ENCODE measurements around the gene ATG4B.

ATG4B gene

GRCh38 chr2:241680827-241681599 lies 43.5 kb downstream of the ATG4B start:
- DNase-seq (ENCODE audit: low read depth in 3 of 3, low spot score in 1 of 3), result no peak

GRCh38 chr2:241686324-241686649 lies 48.8 kb downstream of the ATG4B start:
- peak in 1 of 3 donors; percentile 13 for DNase-seq (ENCODE audit: low read depth in 3 of 3, low spot score in 1 of 3)

DNA sequence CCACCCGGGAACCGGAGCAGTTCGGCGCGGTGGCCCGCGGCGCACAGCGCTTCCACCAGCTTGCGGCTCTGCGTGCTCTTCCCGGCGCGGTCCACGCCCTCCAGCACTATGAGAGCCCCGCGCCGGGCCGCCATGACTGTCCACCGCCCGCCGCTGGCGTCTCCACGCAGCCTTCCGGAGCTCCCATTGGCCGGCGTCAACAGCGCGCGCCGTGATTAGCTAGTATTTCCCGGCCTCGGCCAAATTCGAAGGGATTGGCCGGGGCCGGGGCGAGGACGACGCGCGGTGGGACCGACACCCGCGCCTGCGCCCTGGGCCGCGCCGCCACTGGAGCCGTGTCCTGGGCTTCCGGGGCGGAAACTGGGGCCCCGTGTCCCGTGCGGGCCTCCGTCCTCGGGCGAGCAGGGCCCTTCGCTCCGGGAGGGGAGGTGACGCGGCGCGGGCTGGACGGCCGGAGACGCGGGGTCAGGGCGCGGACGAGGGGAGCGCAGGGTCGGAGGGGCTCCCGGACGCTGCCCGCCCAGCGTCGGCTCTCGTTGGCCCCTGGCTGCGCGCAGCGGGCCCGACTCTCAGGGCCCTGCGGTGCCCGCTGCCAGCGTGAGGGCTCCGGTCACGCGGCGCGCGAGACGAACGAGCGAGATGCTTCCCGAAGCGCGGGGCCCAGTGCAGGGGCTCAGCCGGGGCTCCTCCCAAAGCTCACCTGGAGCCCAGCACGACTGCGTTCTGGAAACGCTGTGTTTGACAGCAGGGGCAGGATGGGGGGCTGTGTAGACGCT lies 49.3 kb downstream of the ATG4B start, which contains the start of gene DTYMK:
TSS of gene DTYMK (minus strand) at position 166 of the 776 bp plus-strand sequence. CDS start at position 134, 32 bp downstream.
- DNase-seq (ENCODE audit: low read depth in 3 of 3, low spot score in 1 of 3), result peak; percentile 89 to 92 (median 90)

GRCh38 chr2:241689306-241689705 lies 51.8 kb downstream of the ATG4B start:
- DNase-seq (ENCODE audit: low read depth in 3 of 3, low spot score in 1 of 3), result peak in 1 of 3 donors; percentile 12

DNA sequence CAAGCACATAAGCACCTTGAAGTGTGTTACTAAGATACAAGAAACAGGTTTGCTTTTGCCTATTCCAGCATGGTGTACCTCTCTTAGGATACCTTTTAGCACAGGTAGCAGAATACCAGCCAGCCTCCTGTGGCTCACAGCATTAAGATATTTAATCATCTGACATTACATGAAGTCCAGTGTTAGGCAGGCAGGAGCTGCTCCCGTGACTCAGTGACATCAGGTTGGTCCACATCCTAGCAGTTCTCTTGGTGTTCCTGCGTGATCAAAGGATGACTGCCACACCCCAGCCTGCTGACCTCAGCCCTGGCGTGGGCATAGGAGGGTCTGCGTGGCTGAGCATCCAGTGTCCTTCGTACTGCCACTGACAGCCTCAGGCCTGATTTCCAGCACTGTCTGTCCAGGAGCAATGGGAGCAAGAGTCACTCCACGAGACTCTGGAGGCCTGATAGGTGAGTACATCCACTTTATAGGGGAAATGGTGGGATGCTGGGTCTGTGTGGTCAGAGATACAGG lies 52.8 kb downstream of the ATG4B start:
- no peak for DNase-seq (ENCODE audit: low read depth in 3 of 3, low spot score in 1 of 3)

DNA sequence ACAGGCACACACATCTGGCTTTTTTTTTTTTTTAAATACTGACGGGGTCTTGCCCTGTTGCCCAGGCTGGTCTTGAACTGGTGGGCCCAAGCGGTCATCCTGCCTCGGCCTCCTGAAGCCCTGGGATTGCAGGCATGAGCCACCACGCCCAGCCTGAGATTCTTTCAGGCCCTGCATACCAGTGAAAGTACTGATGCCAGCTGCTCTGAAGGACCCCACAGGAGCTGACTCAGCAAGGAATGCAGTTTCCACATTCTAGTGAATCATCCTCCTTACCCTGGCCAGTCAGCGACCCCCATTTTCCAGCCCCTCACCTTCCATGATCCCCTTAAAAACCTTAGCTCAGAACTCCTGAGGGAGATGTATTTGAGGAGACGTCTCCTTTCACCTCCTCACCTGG lies 55.0 kb downstream of the ATG4B start:
- no peak for DNase-seq (ENCODE audit: low read depth in 3 of 3, low spot score in 1 of 3)

DNA sequence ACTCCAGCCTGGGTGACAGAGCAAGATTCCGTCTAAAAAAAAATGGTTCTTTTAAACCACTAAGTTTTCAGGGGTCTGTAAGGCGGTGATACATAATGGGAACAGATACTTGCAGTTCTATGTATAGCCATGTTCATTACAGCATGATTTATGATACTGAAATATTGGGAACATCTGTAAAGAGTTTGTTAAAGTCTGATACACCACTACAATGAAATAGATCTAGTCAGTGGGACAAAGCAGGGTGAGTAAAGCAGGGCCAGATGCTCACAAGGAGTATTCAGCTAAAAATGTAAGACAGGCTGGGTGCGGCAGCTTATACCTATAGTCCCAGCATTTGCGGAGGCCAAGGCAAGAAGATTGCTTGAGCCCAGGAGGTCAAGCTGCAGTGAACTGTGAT lies 58.2 kb downstream of the ATG4B start:
- DNase-seq (ENCODE audit: low read depth in 3 of 3, low spot score in 1 of 3), result no peak

DNA sequence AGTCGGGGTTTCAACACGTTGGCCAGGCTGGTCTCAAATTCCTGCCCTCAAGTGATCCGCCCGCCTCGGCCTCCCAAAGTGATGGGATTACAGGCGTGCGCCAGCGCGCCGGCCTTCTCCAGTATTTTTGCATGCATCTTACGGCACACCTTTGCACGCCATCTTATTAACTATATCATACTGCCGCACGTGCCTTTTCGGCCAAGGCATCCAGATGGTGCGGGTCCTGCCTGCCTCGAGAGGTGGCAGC lies 63.6 kb downstream of the ATG4B start:
- DNase-seq (ENCODE audit: low read depth in 3 of 3, low spot score in 1 of 3), result no peak

GRCh38 chr2:241701399-241702154 lies 64.1 kb downstream of the ATG4B start, which contains the start of gene ING5:
Gene ING5 (plus strand): TSS chr2:241702039. CDS start chr2:241702066, 27 bp downstream.
- DNase-seq (ENCODE audit: low read depth in 3 of 3, low spot score in 1 of 3), result peak; percentile 90 to 98 (median 91)

DNA sequence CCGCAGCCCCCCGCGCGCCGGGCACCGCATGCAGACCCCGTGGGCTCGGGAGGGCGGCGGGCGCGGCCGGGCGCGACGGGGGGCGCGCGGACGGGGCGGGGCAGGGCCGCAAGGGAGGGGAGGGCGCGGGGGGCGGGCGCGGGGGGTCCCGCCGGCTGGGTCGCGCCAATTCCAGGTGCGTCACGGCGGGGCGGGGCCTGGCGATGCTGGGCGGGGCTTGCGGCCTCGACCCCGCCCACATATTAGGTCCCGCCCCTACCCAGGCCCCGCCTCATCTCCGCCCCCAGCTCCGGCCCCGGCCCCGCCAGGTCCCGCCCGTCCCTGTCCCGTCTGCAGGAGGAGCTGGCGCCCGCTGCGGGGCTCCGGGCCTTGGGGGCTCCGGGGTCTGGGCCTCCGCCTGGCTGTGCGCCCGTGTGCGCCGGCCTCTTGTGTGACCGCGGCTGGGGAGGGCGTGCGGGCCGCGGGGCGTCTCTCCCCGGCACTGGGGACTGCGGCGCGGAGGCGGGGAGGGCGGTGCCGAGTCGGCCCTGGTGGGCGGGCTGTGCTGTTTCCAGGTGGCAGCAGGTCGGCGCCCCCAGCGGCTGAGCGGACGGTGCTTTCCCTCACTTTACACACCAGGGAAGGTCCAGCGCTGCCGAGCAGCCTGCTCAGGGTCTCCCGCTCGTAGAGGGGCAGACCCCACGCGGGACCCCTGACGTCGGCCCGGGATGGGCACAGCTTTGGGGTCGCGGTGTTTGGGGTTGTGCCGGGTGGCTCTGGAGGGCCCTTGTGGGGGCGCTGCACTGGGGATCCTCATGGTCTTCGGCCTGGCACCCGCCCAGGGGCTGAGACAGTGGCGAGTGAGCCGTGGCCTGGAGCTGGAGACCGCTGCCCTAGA lies 64.9 kb downstream of the ATG4B start:
- peak; percentile 77 to 86 (median 81) for DNase-seq (ENCODE audit: low read depth in 3 of 3, low spot score in 1 of 3)

GRCh38 chr2:241703032-241703604 lies 65.6 kb downstream of the ATG4B start:
- DNase-seq (ENCODE audit: low read depth in 3 of 3, low spot score in 1 of 3), result no peak

- no peak for DNase-seq (ENCODE audit: low read depth in 3 of 3, low spot score in 1 of 3)
Measured at GRCh38 chr2:241706537-241706936, 69.0 kb downstream of the ATG4B start.

DNA sequence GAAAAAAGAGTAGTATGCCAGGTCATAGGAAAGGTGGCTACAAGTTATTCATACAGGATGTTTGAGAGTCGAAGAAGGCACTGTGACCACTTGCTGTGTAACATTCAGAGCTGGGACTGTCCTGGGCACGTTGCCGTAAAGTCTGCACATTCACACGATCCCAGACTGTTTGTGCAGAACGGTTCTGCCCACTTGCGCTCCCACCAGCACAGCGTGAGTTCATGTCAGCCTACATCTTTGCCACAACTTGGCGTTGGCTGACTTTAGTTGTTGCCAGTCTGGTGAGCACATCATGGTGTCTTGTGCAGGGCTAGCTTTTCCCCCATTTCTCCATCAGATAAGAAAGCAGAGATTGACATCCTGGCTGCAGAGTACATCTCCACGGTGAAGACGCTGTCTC lies 71.4 kb downstream of the ATG4B start:
- DNase-seq (ENCODE audit: low read depth in 3 of 3, low spot score in 1 of 3), result no peak

DNA sequence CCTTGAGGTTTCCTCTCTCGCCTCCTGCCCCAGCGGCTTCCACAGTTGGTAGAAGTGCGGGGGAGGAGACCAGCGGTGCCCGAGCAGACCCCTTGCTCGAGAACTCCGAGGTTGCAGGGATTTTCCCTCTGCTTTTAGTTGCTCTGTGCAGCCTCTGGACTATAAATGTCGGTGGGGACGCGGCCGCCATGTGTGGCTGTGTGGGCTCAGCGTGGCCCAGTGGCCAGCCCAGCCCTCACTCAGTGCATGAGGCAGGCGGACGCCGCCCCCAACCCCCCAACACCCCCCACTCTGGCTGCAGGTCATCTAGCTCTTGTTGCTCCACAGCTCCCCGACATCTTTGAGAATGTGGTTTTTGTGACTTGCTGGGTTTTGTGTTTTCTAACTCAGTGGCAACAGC lies 81.6 kb downstream of the ATG4B start:
- no peak for DNase-seq (ENCODE audit: low read depth in 3 of 3, low spot score in 1 of 3)

DNA sequence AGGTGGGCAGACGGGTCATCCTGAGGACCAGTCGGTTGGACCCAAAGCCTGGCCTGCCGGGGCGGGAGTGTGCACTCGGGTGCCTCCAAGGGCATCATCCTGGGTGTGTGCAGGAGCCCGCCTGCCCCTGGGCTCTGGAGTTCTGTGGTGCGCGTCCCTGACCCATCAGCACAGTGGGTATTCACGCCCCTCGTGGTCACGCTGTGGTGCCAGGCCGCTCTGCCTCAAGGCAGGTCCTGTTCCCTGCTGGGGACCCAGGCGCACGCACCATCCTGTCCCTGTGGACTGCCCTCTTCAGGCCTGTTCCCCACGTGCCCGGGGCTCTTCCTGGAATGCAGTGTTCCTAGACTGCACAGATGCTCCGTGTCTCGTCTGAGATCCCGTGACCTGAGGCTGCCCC lies 82.6 kb downstream of the ATG4B start:
- no peak for DNase-seq (ENCODE audit: low read depth in 3 of 3, low spot score in 1 of 3)

- no peak for DNase-seq (ENCODE audit: low read depth in 3 of 3, low spot score in 1 of 3)
Measured at GRCh38 chr2:241720560-241720959, 83.1 kb downstream of the ATG4B start.

DNA sequence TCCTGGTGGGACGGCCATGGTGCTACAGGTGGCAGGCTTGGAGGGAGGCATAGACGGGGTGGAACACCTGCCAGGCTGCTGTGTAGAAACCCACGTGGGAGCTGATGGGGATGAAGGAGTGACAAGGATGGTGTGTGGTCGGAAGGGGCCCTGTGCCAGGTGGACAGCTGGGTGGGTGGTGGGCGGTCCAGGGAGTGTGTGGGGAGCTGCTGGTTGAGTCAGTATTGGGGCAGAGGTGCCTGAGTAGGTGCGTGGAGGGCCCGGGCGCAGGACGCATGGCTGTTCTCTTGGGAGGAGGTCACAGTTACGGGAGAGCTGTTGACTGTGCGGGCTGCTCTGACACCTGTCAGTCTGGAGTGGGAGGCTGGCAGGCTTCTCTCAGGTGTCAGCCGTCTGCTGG lies 84.4 kb downstream of the ATG4B start:
- DNase-seq (ENCODE audit: low read depth in 3 of 3, low spot score in 1 of 3), result no peak

DNA sequence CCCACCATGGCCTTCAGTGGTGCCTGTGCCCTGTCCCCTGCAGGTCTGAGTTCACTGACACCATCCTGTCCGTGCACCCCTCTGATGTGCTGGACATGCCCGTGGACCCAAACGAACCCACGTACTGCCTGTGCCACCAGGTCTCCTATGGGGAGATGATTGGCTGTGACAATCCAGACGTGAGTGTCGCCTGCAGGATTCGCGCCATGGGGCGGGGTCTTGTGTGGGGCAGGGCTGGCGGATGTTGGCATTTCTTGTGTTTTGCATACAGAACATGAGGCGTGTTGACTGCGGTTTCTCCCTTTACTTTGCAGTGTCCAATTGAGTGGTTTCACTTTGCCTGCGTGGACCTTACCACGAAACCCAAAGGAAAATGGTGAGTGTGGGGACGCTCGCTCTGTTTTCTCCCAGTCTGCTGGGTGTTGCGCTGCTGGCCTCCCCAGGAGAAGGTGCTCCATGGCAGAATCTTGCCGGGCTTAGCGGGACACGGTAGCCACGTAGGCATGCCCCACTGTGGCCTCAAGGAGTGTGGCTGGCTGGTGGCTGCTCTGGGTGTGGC lies 85.5 kb downstream of the ATG4B start:
- DNase-seq (ENCODE audit: low read depth in 3 of 3, low spot score in 1 of 3), result no peak
